Kidney epithelial cell (primary cell): Measurements from ENCODE around the gene NKG7. TPM values are rescaled to one million over a fixed set of nuclear protein-coding genes. Genes with fewer than 3 reads are reported as not detected.

Experiments
- DNase-seq: peaks from one replicate; pipeline ENCODE4 v3.0.0-alpha.2; 2010; ENCODE audit warnings: low read depth
- H3K27me3 ChIP-seq: 2 replicates; pipeline ENCODE4 v1.6.0; 2011; ENCODE audit warnings: low read length; ENCODE audit not compliant: control insufficient read depth, insufficient read depth
- H3K36me3 ChIP-seq: 2 replicates; pipeline ENCODE4 v1.5.1; 2011; ENCODE audit warnings: low read length; ENCODE audit not compliant: control insufficient read depth, insufficient read depth
- H3K4me3 ChIP-seq: 2 replicates; pipeline ENCODE4 v1.5.1; 2011; ENCODE audit warnings: low read depth, mild to moderate bottlenecking, control low read depth, low read length
- total RNA-seq: library from RNA; depleted of rRNA; stranded (reverse); fragments of >200 nt; gene quantifications from 2 replicates; pipeline ENCODE4 v1.2.3, GENCODE V29; 2015
- TF ChIP-seq, protein P1 (sequence below): IDR thresholded peaks from 2 replicates; pipeline ENCODE4 v1.5.1; 2011; ENCODE audit warnings: mild to moderate bottlenecking, moderate library complexity, low read length, control low read depth, inconsistent platforms; ENCODE audit not compliant: insufficient read depth, poor library complexity, severe bottlenecking

Gene NKG7
- total RNA-seq, 1 donor from 2014 or later = not detected

DNA sequence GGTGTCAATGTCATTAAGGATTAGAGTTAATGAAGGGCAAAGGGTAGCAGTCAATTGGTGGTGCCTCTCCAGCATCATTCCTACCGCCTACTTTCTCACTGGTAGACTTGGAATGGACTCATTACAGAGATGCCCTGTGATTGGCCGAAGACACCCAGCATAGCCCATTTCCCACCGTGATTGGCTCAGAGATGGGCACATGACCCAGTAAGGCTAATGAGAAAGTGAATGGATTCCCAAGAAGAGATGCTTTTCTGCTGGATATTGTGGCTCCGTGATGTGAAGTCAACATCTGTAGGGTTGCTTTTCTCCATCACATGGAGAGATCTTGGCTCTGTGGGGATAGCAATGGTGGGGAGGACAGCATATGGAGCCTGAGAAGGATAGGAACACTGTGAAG lies 42.1 kb downstream of the NKG7 start:
- Histone ChIP-seq H3K36me3 (no peaks in the 10 kb centered on the region), H3K27me3 (peaks cover 17% of the 10 kb centered on the region), H3K4me3 (no peak overlapping the region)
- DNase-seq = no peak
- TF ChIP-seq, protein P1, sequence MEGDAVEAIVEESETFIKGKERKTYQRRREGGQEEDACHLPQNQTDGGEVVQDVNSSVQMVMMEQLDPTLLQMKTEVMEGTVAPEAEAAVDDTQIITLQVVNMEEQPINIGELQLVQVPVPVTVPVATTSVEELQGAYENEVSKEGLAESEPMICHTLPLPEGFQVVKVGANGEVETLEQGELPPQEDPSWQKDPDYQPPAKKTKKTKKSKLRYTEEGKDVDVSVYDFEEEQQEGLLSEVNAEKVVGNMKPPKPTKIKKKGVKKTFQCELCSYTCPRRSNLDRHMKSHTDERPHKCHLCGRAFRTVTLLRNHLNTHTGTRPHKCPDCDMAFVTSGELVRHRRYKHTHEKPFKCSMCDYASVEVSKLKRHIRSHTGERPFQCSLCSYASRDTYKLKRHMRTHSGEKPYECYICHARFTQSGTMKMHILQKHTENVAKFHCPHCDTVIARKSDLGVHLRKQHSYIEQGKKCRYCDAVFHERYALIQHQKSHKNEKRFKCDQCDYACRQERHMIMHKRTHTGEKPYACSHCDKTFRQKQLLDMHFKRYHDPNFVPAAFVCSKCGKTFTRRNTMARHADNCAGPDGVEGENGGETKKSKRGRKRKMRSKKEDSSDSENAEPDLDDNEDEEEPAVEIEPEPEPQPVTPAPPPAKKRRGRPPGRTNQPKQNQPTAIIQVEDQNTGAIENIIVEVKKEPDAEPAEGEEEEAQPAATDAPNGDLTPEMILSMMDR = no peak

DNA sequence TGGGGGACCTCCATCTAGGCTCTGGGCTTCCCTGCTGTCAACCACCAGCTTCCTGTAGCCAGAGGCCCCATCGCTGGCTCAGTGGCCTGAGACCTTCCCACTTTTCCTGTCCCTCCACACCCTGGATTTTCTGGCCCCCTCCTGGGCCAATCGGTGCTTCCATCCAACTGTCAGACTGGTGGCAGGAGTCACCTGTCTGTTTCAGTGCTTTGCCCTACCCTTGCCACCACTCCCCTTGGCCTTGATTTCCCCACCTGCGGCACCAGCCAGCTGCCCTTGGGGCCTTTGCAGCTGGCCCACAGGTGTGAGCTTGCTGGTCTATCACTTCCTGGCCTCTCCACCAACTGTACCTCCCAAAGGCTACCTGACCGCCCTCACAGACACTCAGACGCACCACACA lies 43.0 kb downstream of the NKG7 start:
- Histone ChIP-seq H3K27me3 (peaks cover 17% of the 10 kb centered on the region), H3K36me3 (no peaks in the 10 kb centered on the region), H3K4me3 (no peak overlapping the region)
- TF ChIP-seq, protein P1 = no peak
- DNase-seq = no peak

GRCh38 chr19:51327066-51328001 lies 45.1 kb downstream of the NKG7 start:
- Histone ChIP-seq H3K27me3 (peaks cover 17% of the 10 kb centered on the region), H3K36me3 (no peaks in the 10 kb centered on the region), H3K4me3 (no peak overlapping the region)
- DNase-seq = no peak
- TF ChIP-seq, protein P1 = peak; percentile 18

- DNase-seq = no peak
- Histone ChIP-seq H3K27me3 (peaks cover 17% of the 10 kb centered on the region), H3K4me3 (no peak overlapping the region), H3K36me3 (no peaks in the 10 kb centered on the region)
- TF ChIP-seq, protein P1 = no peak
These were observed 46.0 kb downstream of the NKG7 start for GRCh38 chr19:51326216-51327065.

- Histone ChIP-seq H3K36me3 (no peaks in the 10 kb centered on the region), H3K4me3 (no peak overlapping the region), H3K27me3 (peaks cover 17% of the 10 kb centered on the region)
- no peak for DNase-seq
- TF ChIP-seq, protein P1 = no peak
These were observed 47.1 kb downstream of the NKG7 start for GRCh38 chr19:51325161-51325976.
